B cell (primary cell): ENCODE measurements around the gene RALA. TPM values are rescaled to one million over a fixed set of nuclear protein-coding genes. Genes with fewer than 3 reads are reported as not detected.

ENCODE experiments used
- ATAC-seq: fragments of 200-7000 bp; cut with Tn5 transposase; one replicate; pipeline ENCODE4 v1.10.0; 2021; ENCODE audit warnings: low read depth, mild to moderate bottlenecking, moderate number of reproducible peaks, moderate library complexity
- CTCF ChIA-PET: fragments of 350-600 bp; sonication (Branson Sonifier 250); formaldehyde crosslinking; loops from one replicate; lab custom pipeline; 2021; ENCODE audit warnings: antibody characterized with exemption, inconsistent platforms; lab: Charles Lee
- POLR2A ChIA-PET: fragments of 350-600 bp; sonication (Branson Sonifier 250); formaldehyde crosslinking; loops from one replicate; lab custom pipeline; 2021; ENCODE audit warnings: antibody characterized with exemption; lab: Charles Lee
- DNase-seq: peaks from one replicate; pipeline ENCODE4 v3.0.0; 2013
- H2AFZ ChIP-seq: 2 replicates; pipeline ENCODE4 v1.6.1; 2012; ENCODE audit warnings: mild to moderate bottlenecking, low read depth, low read length; ENCODE audit not compliant: insufficient read depth, poor library complexity, severe bottlenecking
- H3K27ac ChIP-seq, 2 donors: 1 replicate in 1 of 2; 2 replicates in 1 of 2; pipeline ENCODE4 v1.5.1; 2012 to 2013; ENCODE audit warnings: low read length in 2 of 2, mild to moderate bottlenecking in 2 of 2, moderate library complexity in 1 of 2
- H3K27me3 ChIP-seq, 4 experiments: fragments of 200-600 bp in 1 of 4; sonication (generic) in 1 of 4; replicated peaks in 1 of 4; 1 replicate in 2 of 4; 2 replicates in 2 of 4; pipeline versions ENCODE4 v1.6.1 to v1.7.0; 2013 to 2016; ENCODE audit warnings: low read length in 3 of 4, mild to moderate bottlenecking in 2 of 4, mixed read lengths in 1 of 4, moderate library complexity in 1 of 4; ENCODE audit not compliant: insufficient read depth in 4 of 4, control insufficient read depth in 3 of 4; ENCODE audit errors: control extremely low read depth in 1 of 4
- H3K36me3 ChIP-seq, 2 experiments: replicated peaks in 1 of 2; 1 replicate in 1 of 2; 2 replicates in 1 of 2; pipeline versions ENCODE4 v1.6.1 to v1.7.1; 2013; ENCODE audit warnings: low read length in 1 of 2; ENCODE audit not compliant: insufficient read depth in 2 of 2, control insufficient read depth in 1 of 2; ENCODE audit errors: control extremely low read depth in 1 of 2, extremely low read depth in 1 of 2
- H3K4me1 ChIP-seq, 2 donors: fragments of 200-600 bp in 1 of 2; sonication (generic) in 1 of 2; 1 replicate in 1 of 2; 2 replicates in 1 of 2; pipeline versions ENCODE4 v1.5.1 to v1.6.1; 2013 to 2017; ENCODE audit warnings: low read length in 2 of 2; ENCODE audit not compliant: control insufficient read depth in 2 of 2, insufficient read depth in 2 of 2
- H3K4me2 ChIP-seq: replicated peaks from 2 replicates; pipeline ENCODE3; 2012; ENCODE audit warnings: mild to moderate bottlenecking, low read depth, low read length; ENCODE audit not compliant: poor library complexity, severe bottlenecking
- H3K4me3 ChIP-seq, 5 experiments: fragments of 200-600 bp in 1 of 5; sonication (generic) in 1 of 5; 1 replicate in 3 of 5; 2 replicates in 2 of 5; pipeline versions ENCODE4 v1.5.1 to v1.7.0; 2011 to 2016; ENCODE audit warnings: low read length in 4 of 5, mild to moderate bottlenecking in 4 of 5, low read depth in 2 of 5, control low read depth in 1 of 5, moderate library complexity in 1 of 5; ENCODE audit not compliant: insufficient read depth in 1 of 5; ENCODE audit errors: control extremely low read depth in 1 of 5, extremely low read depth in 1 of 5
- H3K79me2 ChIP-seq: fragments of 200-600 bp; sonication (generic); one replicate; pipeline ENCODE4 v1.6.0; 2016; ENCODE audit warnings: low read length; ENCODE audit not compliant: control insufficient read depth, insufficient read depth
- H3K9ac ChIP-seq: fragments of 200-600 bp; sonication (generic); 2 replicates; pipeline ENCODE4 v1.6.1; 2017; ENCODE audit warnings: mild to moderate bottlenecking, low read length, moderate library complexity
- H3K9me3 ChIP-seq, 3 donors: one replicate each; pipeline versions ENCODE4 v1.6.1 to v1.7.1; 2013; ENCODE audit warnings: low read length in 2 of 3; ENCODE audit not compliant: control insufficient read depth in 2 of 3, insufficient read depth in 1 of 3; ENCODE audit errors: control extremely low read depth in 1 of 3
- H4K20me1 ChIP-seq: 2 replicates; pipeline ENCODE4 v1.6.0; 2012; ENCODE audit warnings: mild to moderate bottlenecking, low read length; ENCODE audit not compliant: insufficient read depth, control insufficient read depth, poor library complexity, severe bottlenecking
- H3K27ac Mint-ChIP-seq: one replicate; pipeline ENCODE4 v1.8.0; 2021; ENCODE audit warnings: mixed read lengths
- H3K27me3 Mint-ChIP-seq: one replicate; pipeline ENCODE4 v1.8.0; 2021; ENCODE audit warnings: mixed read lengths
- H3K4me1 Mint-ChIP-seq: one replicate; pipeline ENCODE4 v1.8.0; 2021; ENCODE audit warnings: mixed read lengths
- H3K4me3 Mint-ChIP-seq: one replicate; pipeline ENCODE4 v1.8.0; 2021; ENCODE audit warnings: mixed read lengths
- H3K9me3 Mint-ChIP-seq: one replicate; pipeline ENCODE4 v1.8.0; 2022; ENCODE audit warnings: mixed read lengths; ENCODE audit not compliant: insufficient read depth
- CTCF ChIP-seq: fragments of 200-600 bp; IDR thresholded peaks from one replicate; pipeline ENCODE4 v1.8.0; 2022; ENCODE audit warnings: antibody characterized with exemption, mild to moderate bottlenecking
- EZH2 ChIP-seq: IDR thresholded peaks from 2 replicates; pipeline ENCODE4 v1.6.1; 2012; ENCODE audit warnings: borderline replicate concordance, low read depth, mild to moderate bottlenecking, moderate library complexity, low read length; ENCODE audit not compliant: insufficient read depth, poor library complexity, severe bottlenecking
- WGBS: methylation state at CpG from one replicate; pipeline ENCODE4 v1.1.5; 2013; ENCODE audit warnings: missing lambda C conversion rate; ENCODE audit not compliant: insufficient coverage; 5-methylcytosine and 5-hydroxymethylcytosine counted together
- intact Hi-C: fragments of 100-400 bp; cut with micrococcal nuclease; formaldehyde crosslinking; loops from one replicate; pipeline ENCODE4 v1.10.0; 2022
- polyA plus RNA-seq: library from polyadenylated mRNA; depleted of rRNA; stranded (reverse); fragments of >200 nt; gene quantifications from 2 replicates; pipeline ENCODE4 v1.2.3, GENCODE V29; 2012
- total RNA-seq, 2 donors: library from RNA; stranded (reverse); fragments of 120-200 nt in 1 of 2; gene quantifications; 1 replicate in 1 of 2; 2 replicates in 1 of 2; pipeline versions ENCODE4 v1.2.3 to v1.2.4, GENCODE V29; 2013 to 2022

RALA gene
- total and polyA plus RNA-seq, 2 donors (not counting 1 experiment from before 2014, with no cell fraction given), result 9.3 to 29.8 TPM

- ChIA-PET CTCF (interaction anchor here (1.4 kb wide), 1 partner anchor 17 kb away, joined by 4 read pairs; no protein-coding TSS in a partner anchor), POLR2A (no interaction called here)
- no peak for DNase-seq
- Histone ChIP-seq H3K4me3 (no peak overlapping the region), H3K27me3 (no peaks in the 10 kb centered on the region), H4K20me1 (no peaks in the 10 kb centered on the region), H3K79me2 (no peaks in the 10 kb centered on the region), H3K9ac (no peak overlapping the region), H3K27ac (no peak overlapping the region), H3K36me3 (no peaks in the 10 kb centered on the region), H3K4me1 (no peaks in the 10 kb centered on the region), H3K9me3 (no peaks in the 10 kb centered on the region), H2AFZ (no peak overlapping the region), H3K4me2 (no peak overlapping the region)
- H3K4me3 Mint-ChIP-seq, result no peak overlapping the region
- no peaks in the 10 kb centered on the region for H3K9me3 Mint-ChIP-seq
- ATAC-seq, result no peak
- peaks cover 5% of the 10 kb centered on the region for H3K4me1 Mint-ChIP-seq
- no peaks in the 10 kb centered on the region for H3K27me3 Mint-ChIP-seq
- no peak overlapping the region for H3K27ac Mint-ChIP-seq
- TF ChIP-seq CTCF (no peak), EZH2 (no peak)
- intact Hi-C loops, result no loop called here
- WGBS, result 14% methylated on average over 2 of the region's 2 CpGs
These were observed 30.8 kb upstream of the RALA start for GRCh38 chr7:39592586-39592985.

- Histone ChIP-seq H4K20me1 (no peaks in the 10 kb centered on the region), H3K27me3 (no peaks in the 10 kb centered on the region), H3K79me2 (no peaks in the 10 kb centered on the region), H2AFZ (no peak overlapping the region), H3K4me3 (no peak overlapping the region), H3K9ac (no peak overlapping the region), H3K4me2 (no peak overlapping the region), H3K36me3 (no peaks in the 10 kb centered on the region), H3K4me1 (no peaks in the 10 kb centered on the region), H3K9me3 (no peaks in the 10 kb centered on the region), H3K27ac (no peak overlapping the region)
- POLR2A ChIA-PET, result no interaction called here
- H3K4me1 Mint-ChIP-seq, result no peaks in the 10 kb centered on the region
- WGBS, result no CpG with 5 or more reads among the region's 5 CpGs
- no peaks in the 10 kb centered on the region for H3K9me3 Mint-ChIP-seq
- H3K4me3 Mint-ChIP-seq, result no peak overlapping the region
- H3K27ac Mint-ChIP-seq, result no peak overlapping the region
- intact Hi-C loops, result no loop called here
- no peaks in the 10 kb centered on the region for H3K27me3 Mint-ChIP-seq
- CTCF ChIA-PET, result interaction anchor here (1.0 kb wide), 2 partner anchors 15 to 152 kb away, joined by 3 to 4 read pairs; no protein-coding TSS in a partner anchor
- DNase-seq, result no peak
- TF ChIP-seq CTCF (no peak), EZH2 (no peak)
- no peak for ATAC-seq
These were observed 28.3 kb upstream of the RALA start for GRCh38 chr7:39594988-39595620.
